Measurements from ENCODE around the gene PCDHA8.
"Not testable (repeated sequence)": the region's sequence is repeated elsewhere in the genome, so short reads cannot be mapped to it uniquely, and the experiment has no call there.

Gene PCDHA8

GRCh38 chr5:140840978-140841962, at the start of gene PCDHA8:
PCDHA8 (plus strand) TSS chr5:140841187; CDS start chr5:140841322, 135 bp downstream.
- Histone ChIP-seq H3K27ac (ENCODE audit: poor library complexity, severe bottlenecking) (no peak within 1 kb of the TSS), H3K9me3 (ENCODE audit: severe bottlenecking) (peaks cover 2% of the 10 kb centered on the region), H3K27me3 (ENCODE audit: insufficient read depth, poor library complexity, severe bottlenecking) (peaks cover 44% of the 10 kb centered on the region), H3K4me3 (ENCODE audit: severe bottlenecking) (peak within 1 kb of the TSS; percentile 27), H3K4me1 (ENCODE audit: insufficient read depth, poor library complexity, severe bottlenecking) (peaks cover 3% of the 10 kb centered on the region), H3K36me3 (ENCODE audit: low read depth) (no peaks in the 10 kb centered on the region; the same call in 1 of the 2 replicates)
- TF ChIP-seq CTCF (IDR thresholded peaks at IDR 0.05; ENCODE audit: poor library complexity, severe bottlenecking): peak; percentile 90
- ATAC-seq (ENCODE audit: low read depth): peak; percentile 87
- DNase-seq (ENCODE audit: low spot score): no peak

GRCh38 chr5:140794595-140795258, 46.3 kb upstream of the PCDHA8 start, which contains the start of gene PCDHA2:
PCDHA2 (plus strand) TSS chr5:140794852.
- ATAC-seq (ENCODE audit: low read depth) (no peak), DNase-seq (ENCODE audit: low spot score) (no peak)
- no peak for TF ChIP-seq CTCF (IDR thresholded peaks at IDR 0.05; ENCODE audit: poor library complexity, severe bottlenecking)
- Histone ChIP-seq H3K4me3 (ENCODE audit: severe bottlenecking) (no peak within 1 kb of the TSS), H3K4me1 (ENCODE audit: insufficient read depth, poor library complexity, severe bottlenecking) (no peaks in the 10 kb centered on the region), H3K27ac (ENCODE audit: poor library complexity, severe bottlenecking) (no peak within 1 kb of the TSS), H3K9me3 (ENCODE audit: severe bottlenecking) (peaks cover 4% of the 10 kb centered on the region), H3K27me3 (ENCODE audit: insufficient read depth, poor library complexity, severe bottlenecking) (peaks cover 41% of the 10 kb centered on the region), H3K36me3 (ENCODE audit: low read depth) (no peaks in the 10 kb centered on the region)

- H3K4me1 ChIP-seq (ENCODE audit: insufficient read depth, poor library complexity, severe bottlenecking): no peaks in the 10 kb centered on the region
- DNase-seq (ENCODE audit: low spot score) (no peak), ATAC-seq (ENCODE audit: low read depth) (no peak; the same call in 2 of the 3 replicates)
- H3K27ac ChIP-seq (ENCODE audit: poor library complexity, severe bottlenecking): no peak overlapping the region
- no peak overlapping the region for H3K4me3 ChIP-seq (ENCODE audit: severe bottlenecking)
- peak; percentile 45 for TF ChIP-seq CTCF (IDR thresholded peaks at IDR 0.05; ENCODE audit: poor library complexity, severe bottlenecking)
- peaks cover 4% of the 10 kb centered on the region for H3K9me3 ChIP-seq (ENCODE audit: severe bottlenecking)
- no peaks in the 10 kb centered on the region for H3K36me3 ChIP-seq (ENCODE audit: low read depth)
- H3K27me3 ChIP-seq (ENCODE audit: insufficient read depth, poor library complexity, severe bottlenecking): peaks cover 41% of the 10 kb centered on the region
These were observed 45.7 kb upstream of the PCDHA8 start for GRCh38 chr5:140795259-140795641.

GRCh38 chr5:140796072-140796717, 44.8 kb upstream of the PCDHA8 start:
- H3K4me1 ChIP-seq (ENCODE audit: insufficient read depth, poor library complexity, severe bottlenecking); H3K27ac ChIP-seq (ENCODE audit: poor library complexity, severe bottlenecking); H3K4me3 ChIP-seq (ENCODE audit: severe bottlenecking); H3K9me3 ChIP-seq (ENCODE audit: severe bottlenecking); ATAC-seq (ENCODE audit: low read depth); H3K36me3 ChIP-seq (ENCODE audit: low read depth): not testable (repeated sequence)
- peaks cover 40% of the 10 kb centered on the region for H3K27me3 ChIP-seq (ENCODE audit: insufficient read depth, poor library complexity, severe bottlenecking)
- peak; percentile 63 for DNase-seq (ENCODE audit: low spot score)

GRCh38 chr5:140796718-140797095, 44.3 kb upstream of the PCDHA8 start:
- H3K36me3 ChIP-seq (ENCODE audit: low read depth): no peaks in the 10 kb centered on the region
- DNase-seq (ENCODE audit: low spot score): peak; percentile 57
- no peak overlapping the region for H3K4me3 ChIP-seq (ENCODE audit: severe bottlenecking)
- no peaks in the 10 kb centered on the region for H3K4me1 ChIP-seq (ENCODE audit: insufficient read depth, poor library complexity, severe bottlenecking)
- no peak overlapping the region for H3K27ac ChIP-seq (ENCODE audit: poor library complexity, severe bottlenecking)
- no peak for TF ChIP-seq CTCF (IDR thresholded peaks at IDR 0.05; ENCODE audit: poor library complexity, severe bottlenecking)
- peaks cover 4% of the 10 kb centered on the region for H3K9me3 ChIP-seq (ENCODE audit: severe bottlenecking)
- peaks cover 40% of the 10 kb centered on the region for H3K27me3 ChIP-seq (ENCODE audit: insufficient read depth, poor library complexity, severe bottlenecking)
- ATAC-seq (ENCODE audit: low read depth): no peak

All from RWPE2 (cell line).